ENCODE measurements around the gene SLC1A7.
"Not testable (repeated sequence)": the region's sequence is repeated elsewhere in the genome, so short reads cannot be mapped to it uniquely, and the experiment has no call there.

Gene SLC1A7

DNA sequence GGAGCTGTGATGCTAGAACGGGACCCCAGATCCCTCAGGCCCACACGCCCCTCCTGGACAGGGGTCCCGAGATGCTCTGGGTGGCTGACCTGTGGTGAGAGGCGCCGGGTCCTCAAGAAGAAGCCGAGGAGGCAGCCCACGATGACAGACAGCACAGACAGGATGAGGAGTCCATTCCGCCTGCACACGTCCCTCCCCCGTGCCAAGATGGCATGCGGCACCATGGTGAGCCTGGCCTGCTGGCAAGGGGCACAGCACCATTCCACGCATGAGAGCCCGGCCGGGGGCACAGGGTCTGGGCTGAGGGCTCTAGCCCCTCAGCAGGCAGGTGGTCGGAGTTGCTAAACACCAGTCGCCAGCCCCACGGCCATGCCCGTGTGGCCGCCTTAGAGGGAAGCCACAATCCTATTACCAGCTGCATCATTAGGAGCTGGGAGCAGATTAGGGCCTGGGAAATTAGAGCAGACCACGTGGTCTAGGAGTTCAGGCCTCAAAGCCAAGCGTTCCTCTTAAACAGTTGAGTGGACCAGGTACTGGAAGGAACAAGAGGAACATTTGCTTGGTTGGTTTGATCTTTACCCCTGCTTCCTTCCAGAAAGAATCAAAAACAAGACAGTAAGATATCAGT is at the start of gene SLC1A7:
Gene SLC1A7 (minus strand): TSS at position 413 of the 628 bp plus-strand sequence. CDS start 189 bp downstream, at position 224.
- no peak for DNase-seq (ENCODE audit: low read depth)

DNA sequence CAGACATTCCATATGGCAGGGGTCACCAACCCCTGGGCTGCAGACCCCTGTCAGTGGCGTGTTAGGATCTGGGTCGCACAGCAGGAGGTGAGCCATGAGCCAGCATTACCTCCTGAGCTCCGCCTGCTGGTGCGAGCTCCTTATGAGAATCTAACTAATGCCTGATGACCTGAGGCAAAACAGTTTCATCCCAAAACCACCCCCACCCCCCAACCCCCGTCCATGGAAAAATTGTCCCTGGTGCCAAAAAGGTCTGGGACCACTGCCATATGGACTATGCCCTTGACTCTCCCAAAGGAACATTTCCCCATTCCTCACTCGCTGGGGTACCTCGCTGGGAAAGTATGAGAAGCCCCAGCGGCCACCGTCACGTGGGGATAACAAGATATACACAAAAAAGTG is 47.8 kb upstream of the SLC1A7 start:
- DNase-seq (ENCODE audit: low read depth) = no peak

- no peak for DNase-seq (ENCODE audit: low read depth)
These were observed 46.6 kb upstream of the SLC1A7 start for GRCh38 chr1:53189061-53189460.

- no peak for DNase-seq (ENCODE audit: low read depth)
These were observed 45.7 kb upstream of the SLC1A7 start for GRCh38 chr1:53188099-53188498.

DNA sequence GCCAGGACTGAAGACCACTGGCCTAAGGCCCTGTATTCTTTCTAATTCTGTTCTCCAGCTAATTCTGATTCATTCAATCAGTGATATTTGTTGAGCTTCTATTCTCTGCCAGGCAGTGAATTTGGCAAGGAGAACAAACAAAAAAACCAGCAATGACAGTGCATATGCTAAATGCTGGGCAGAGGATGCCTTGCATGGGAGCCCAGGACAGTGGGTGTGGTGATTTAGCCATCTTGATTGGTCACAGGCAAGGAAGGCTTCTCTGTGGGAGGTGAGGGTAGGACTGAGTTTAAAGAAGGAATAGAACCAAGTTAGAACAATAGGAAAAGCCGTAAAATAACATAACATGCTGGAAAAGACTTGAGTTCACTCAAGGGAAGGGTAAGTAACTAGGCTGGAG is 45.0 kb upstream of the SLC1A7 start:
- DNase-seq (ENCODE audit: low read depth) = no peak

DNA sequence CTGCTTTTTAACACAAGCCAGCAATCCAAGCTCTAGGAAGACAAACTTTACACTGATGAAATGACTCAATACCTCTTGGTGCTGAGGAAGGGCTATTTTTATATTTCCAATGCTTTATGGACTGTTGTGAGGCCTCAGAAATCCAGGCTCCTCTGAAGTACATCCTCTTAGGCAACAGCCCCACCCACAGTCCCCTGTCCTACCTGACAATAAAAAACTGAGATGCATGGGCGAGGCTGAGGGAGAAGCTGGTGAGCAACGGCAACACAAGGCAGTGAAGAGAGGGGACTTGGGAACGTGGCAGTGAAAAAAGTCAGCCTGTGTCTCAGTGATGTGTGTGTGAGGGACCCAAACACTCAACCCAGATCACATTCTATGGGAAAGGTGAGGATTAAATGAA is 44.1 kb upstream of the SLC1A7 start:
- DNase-seq (ENCODE audit: low read depth) = no peak

- not testable (repeated sequence) for DNase-seq (ENCODE audit: low read depth)
These were observed 43.5 kb upstream of the SLC1A7 start for GRCh38 chr1:53185955-53186297.

DNA sequence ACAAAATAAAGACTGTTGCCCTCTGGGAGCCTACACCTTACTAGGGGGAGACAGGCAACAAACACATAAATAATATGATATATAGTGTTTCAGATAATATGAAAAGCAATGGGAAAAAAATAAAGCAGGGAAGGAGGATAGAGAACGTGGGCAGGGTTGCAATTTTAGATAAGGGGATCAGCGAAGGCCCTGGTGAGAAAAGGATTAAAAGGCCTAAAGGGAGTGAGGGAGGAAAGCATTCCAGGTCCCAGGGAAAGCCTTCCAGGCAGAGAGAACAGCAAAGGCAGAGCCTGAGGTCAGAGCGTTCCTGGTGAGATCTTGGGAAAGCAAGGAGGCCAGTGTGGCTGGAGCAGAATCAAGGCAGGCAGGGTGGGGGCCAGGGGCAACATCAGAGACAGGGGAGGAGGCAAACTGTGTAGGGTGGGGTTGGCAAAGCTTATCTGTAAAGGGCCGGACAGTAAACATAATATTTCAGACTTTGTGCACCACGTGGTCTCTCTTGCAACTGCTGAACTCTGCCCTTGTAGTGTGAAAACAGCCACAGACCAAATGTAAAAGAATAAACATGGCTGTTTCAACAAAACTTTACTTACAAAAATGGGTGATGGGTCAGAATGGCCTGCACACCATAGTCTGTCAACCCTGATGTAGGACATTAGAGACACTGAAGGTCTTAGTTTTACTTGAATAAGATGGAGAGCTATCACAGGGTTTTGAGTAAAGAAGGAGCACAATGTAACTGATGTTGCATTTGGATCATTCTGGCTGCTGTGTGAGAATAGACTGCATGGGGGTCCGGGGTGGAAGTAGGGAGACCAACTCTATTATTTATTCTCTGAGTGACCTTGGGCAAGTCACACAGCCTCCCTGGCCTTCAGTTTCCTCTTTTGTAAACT is 40.9 kb upstream of the SLC1A7 start:
- DNase-seq (ENCODE audit: low read depth) = no peak

GRCh38 chr1:53182716-53183094 is 40.3 kb upstream of the SLC1A7 start:
- DNase-seq (ENCODE audit: low read depth) = no peak

GRCh38 chr1:53182111-53182593 is 39.7 kb upstream of the SLC1A7 start:
- DNase-seq (ENCODE audit: low read depth) = no peak

GRCh38 chr1:53180951-53181350 is 38.5 kb upstream of the SLC1A7 start:
- DNase-seq (ENCODE audit: low read depth) = no peak

DNA sequence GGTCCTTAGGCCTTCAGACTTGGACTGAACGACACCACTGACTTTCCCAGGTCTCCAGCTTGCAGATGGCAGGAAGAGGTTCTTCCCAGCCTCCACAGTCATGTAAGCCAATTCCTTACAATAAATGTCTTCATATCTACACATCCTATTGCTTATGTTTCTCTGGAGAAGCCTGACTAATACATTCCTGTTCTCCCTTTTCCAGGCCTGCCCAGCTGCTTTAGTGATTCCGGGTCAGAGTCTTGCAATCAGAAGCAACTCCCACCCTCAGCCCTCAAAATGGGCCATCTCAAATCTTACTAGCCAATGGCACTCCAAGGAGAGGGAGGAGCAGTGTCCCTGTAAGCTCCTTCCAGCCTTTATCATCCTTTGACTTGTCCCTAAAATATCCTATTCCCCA is 37.8 kb upstream of the SLC1A7 start:
- DNase-seq (ENCODE audit: low read depth) = no peak

GRCh38 chr1:53176452-53177208 is 34.2 kb upstream of the SLC1A7 start:
- DNase-seq (ENCODE audit: low read depth) = no peak

DNA sequence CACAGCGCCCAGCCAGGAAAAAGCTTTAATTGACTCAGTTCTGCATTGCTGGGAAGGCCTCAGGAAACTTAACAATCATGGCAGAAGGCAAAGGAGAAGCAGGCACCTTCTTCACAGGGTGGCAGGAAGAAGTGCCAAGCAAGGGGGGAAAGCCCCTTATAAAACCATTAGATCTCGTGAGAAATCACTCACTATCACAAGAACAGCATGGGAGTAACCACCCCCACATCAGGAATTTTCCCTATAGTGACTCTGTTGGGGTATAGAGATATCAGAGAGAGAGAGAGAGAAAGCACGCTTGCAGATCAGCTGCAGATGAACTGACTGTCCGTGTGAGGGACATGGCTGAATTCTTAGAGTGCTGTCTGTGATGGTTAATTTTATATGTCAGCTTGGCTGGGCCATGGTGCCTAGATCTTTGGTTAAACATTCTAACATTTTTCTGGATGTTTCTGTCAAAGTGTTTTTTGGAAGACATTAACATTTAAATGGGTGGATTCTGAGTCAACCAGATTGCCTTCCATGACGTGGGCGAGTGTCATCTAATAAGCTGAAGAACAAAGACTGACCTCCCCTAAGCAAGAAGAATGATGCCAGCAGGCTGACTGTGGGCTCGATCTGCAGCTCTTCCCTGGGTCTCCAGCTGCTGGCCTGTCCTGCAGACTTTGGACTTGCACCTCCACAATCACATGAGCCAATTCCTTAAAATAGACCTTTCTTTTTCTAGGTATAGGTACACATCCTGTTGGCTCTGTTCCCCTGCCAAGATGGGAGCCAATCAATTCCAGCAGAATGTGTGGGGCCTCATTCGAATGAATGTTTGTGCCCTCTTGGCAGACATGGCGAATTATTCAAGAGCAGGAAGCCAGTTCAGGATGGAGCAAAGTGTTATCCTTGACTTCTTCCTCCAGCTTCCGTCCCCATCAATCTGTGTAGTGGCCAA is 32.8 kb upstream of the SLC1A7 start:
- no peak for DNase-seq (ENCODE audit: low read depth)

- DNase-seq (ENCODE audit: low read depth) = peak; percentile 79
These were observed 30.1 kb upstream of the SLC1A7 start for GRCh38 chr1:53172426-53173128.

DNA sequence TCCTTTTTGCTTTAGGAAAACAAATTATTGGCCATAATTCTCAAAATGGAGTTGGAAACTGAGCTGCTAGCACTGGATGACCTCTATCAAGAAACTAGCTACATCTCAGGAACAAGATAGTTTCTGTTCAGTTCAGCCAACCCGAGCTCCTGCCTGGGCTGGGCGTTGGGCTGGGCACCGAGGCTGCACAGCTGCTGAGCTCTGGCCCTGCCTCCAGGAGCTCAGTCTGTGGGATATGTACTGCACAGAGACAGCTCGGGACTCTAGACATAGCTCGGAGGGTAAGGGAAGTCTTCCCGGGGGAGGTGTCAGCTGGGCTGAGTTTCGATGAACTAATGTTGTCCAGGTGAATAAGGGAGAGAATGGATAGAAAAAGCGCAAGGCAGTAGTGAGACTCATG is 24.5 kb upstream of the SLC1A7 start:
- no peak for DNase-seq (ENCODE audit: low read depth)

GRCh38 chr1:53166366-53166765 is 23.9 kb upstream of the SLC1A7 start:
- no peak for DNase-seq (ENCODE audit: low read depth)

DNA sequence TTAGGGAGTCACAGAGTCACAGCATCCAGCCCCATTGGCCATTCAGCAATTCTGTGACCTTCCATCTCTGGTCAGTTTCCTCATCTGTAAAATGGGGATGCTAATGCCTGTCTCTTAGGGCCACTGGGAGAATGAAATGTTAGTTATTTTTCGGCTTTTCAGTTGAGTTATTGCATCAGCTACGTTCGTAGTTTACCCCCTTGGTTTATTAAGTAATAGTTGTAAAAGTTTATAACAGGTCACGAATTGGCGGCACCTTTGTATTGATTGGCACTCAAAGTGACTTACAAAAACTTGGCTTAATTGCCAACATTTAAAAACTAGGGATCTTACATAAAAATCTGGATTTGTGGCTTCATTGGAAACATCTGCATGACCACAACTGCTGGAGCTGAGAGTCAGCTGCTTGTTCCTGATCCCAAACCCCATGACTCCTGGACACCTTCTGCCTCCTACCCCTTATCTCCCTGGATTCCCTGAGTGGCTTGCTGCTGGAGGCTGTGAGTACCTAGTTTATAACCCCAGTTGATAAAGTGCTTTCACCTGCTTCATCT is 23.0 kb upstream of the SLC1A7 start:
- no peak for DNase-seq (ENCODE audit: low read depth)

DNA sequence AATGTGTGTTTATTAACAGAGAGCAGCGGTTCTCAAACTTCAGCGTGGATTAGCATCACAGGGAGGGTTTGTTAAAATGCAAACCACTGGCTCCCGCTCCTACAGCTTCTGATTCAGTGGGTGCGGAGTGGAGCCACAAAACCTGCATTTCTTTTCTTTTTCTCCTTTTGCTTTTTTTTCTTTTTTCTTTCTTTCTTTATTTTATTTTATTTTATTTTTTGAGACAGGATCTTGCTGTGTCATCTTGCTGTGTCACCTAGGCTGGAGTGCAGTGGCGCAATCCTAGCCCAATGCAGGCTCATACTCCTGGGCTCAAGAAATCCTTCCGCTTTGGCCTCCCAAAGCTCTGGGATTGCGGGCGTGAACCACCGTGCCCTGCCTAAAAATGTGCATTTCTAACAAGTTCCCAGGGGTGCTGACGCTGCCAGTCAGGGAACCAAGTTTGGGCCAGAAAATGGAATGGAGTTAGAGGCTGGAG is 20.9 kb upstream of the SLC1A7 start:
- no peak for DNase-seq (ENCODE audit: low read depth)

DNA sequence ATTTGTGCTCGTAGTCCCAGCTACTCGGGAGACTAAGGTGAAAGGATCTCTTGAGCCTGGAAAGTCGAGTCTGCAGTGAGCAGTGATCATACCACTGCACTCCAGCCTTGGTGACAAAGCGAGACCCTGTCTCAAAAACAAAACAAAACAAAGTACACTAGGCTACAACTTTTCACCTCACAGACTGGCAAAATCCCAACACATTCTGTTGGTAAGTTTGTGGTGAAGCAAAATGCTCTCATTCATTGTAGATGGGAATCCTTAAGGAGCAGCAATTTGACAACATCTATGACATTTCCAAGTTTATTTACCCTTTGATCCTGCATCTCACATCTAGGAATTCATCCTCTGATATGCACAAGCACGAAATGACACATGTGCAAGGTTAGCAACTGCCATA is 20.2 kb upstream of the SLC1A7 start:
- DNase-seq (ENCODE audit: low read depth) = no peak
